ENCODE results near the gene NCCRP1. TPM values are rescaled to one million over a fixed set of nuclear protein-coding genes. Genes with fewer than 3 reads are reported as not detected.
A peak's percentile ranks its signal among the peaks of the same experiment; 100 is the strongest.

Gene NCCRP1, protein sequence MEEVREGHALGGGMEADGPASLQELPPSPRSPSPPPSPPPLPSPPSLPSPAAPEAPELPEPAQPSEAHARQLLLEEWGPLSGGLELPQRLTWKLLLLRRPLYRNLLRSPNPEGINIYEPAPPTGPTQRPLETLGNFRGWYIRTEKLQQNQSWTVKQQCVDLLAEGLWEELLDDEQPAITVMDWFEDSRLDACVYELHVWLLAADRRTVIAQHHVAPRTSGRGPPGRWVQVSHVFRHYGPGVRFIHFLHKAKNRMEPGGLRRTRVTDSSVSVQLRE
- under 1 TPM in 1 of 9 donors, not detected in 8; 0.16 TPM for total RNA-seq
- polyA plus RNA-seq = not detected
- long read RNA-seq, donor 1 = 0 reads
- long read RNA-seq, donor 2 = 0 reads
- long read RNA-seq, donor 3 = 0 reads

DNA sequence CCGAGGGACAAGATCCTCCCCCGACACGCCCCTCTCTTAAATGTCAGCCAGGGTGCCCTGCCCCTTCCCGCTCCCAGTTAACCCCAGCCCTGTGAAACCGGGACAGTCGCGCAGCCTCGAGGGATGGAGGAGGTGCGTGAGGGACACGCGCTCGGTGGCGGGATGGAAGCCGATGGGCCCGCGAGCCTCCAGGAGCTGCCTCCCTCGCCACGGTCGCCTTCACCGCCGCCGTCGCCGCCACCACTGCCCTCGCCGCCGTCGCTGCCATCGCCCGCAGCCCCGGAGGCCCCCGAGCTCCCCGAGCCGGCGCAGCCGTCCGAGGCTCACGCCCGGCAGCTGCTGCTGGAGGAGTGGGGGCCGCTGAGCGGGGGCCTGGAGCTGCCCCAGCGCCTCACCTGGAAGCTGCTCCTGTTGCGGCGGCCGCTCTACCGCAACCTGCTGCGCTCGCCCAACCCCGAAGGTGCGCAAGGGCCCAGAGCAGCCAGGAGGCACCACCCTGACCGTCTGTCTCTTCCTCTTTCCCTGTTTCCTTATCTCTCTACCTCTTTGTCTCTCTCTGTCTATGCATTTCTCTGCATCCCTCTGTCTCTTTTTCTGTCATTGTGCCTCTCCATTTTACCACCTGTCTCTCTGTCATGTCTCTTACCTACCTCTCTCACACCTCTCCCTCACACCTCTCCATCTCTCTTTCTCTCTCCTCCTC, at the start of gene NCCRP1:
TSS of gene NCCRP1 (plus strand) at position 105 of the 703 bp plus-strand sequence. CDS start at position 124, 19 bp downstream.
- H3K4me1 ChIP-seq = peaks cover 0 to 9% (median 0%) of the 10 kb centered on the region in 12 donors
- H3K9me3 ChIP-seq = no peaks in the 10 kb centered on the region
- H3K36me3 ChIP-seq = no peaks in the 10 kb centered on the region
- H3K27ac ChIP-seq = no peak within 1 kb of the TSS
- WGBS, 4 donors = 2 to 4% (median 3%) methylated on average over 30 to 51 of the region's 51 CpGs
- TF ChIP-seq CTCF (IDR thresholded peaks at IDR 0.05) (no peak), POLR2A (IDR thresholded peaks at IDR 0.05) (no peak)
- peak within 1 kb of the TSS in 1 of 12 donors; percentile 26 for H3K4me3 ChIP-seq
- intact Hi-C loops (cut with DNase I) = loop anchor here in 1 of 10 donors (10.0 kb wide), 1 partner anchor 128 kb away; the partner anchor contains the start of gene LRFN1
- no peak for DNase-seq
- peaks cover 15 to 94% (median 60%) of the 10 kb centered on the region in 9 donors for H3K27me3 ChIP-seq
- no peak for ATAC-seq

GRCh38 chr19:39147480-39147879, 49.3 kb upstream of the NCCRP1 start:
- DNase-seq (no peak), ATAC-seq (no peak)
- intact Hi-C loops (cut with DNase I) = no loop called here
- Histone ChIP-seq H3K4me1 (peaks cover 0 to 29% (median 15%) of the 10 kb centered on the region in 12 donors), H3K4me3 (no peak overlapping the region), H3K36me3 (no peaks in the 10 kb centered on the region), H3K27me3 (no peaks in the 10 kb centered on the region), H3K27ac (no peak overlapping the region), H3K9me3 (no peaks in the 10 kb centered on the region)
- TF ChIP-seq CTCF (IDR thresholded peaks at IDR 0.05) (no peak), POLR2A (IDR thresholded peaks at IDR 0.05) (no peak)
- WGBS, 4 donors = 92 to 97% (median 94%) methylated on average over 3 of the region's 3 CpGs

GRCh38 chr19:39148939-39149529, 47.7 kb upstream of the NCCRP1 start:
- Histone ChIP-seq H3K4me1 (peaks cover 0 to 25% (median 15%) of the 10 kb centered on the region in 12 donors), H3K27me3 (no peaks in the 10 kb centered on the region), H3K27ac (no peak overlapping the region), H3K4me3 (no peak overlapping the region), H3K9me3 (no peaks in the 10 kb centered on the region), H3K36me3 (no peaks in the 10 kb centered on the region)
- WGBS, 4 donors = 97 to 99% (median 97%) methylated on average over 10 of the region's 10 CpGs
- TF ChIP-seq CTCF (IDR thresholded peaks at IDR 0.05) (no peak), POLR2A (IDR thresholded peaks at IDR 0.05) (no peak)
- no peak for DNase-seq
- ATAC-seq = no peak
- intact Hi-C loops (cut with DNase I) = no loop called here

DNA sequence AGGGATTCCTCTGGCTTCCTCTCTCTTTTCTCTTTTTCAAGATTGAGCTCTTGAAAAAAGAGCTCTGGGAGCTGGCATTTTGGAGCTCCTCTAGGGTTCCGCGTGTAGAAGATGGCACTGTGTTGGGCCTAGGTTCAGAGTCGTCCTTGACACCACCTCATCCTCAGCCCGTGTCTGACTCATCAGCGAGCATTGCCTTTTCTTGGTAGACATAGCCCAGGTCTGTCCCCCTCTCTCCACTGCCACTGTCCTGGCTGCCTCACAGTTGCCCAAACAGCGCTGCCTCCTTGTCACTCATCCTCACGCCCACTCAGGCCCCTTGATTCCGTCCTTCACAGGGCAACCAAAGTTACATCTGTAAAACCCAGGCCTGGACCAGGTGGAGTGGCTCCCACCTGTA, 46.5 kb upstream of the NCCRP1 start:
- DNase-seq = no peak
- no peak for ATAC-seq
- WGBS, 4 donors = 92 to 94% (median 93%) methylated on average over 8 of the region's 8 CpGs

More for the DNA sequence above, 46.5 kb upstream of the NCCRP1 start:
- TF ChIP-seq POLR2A (IDR thresholded peaks at IDR 0.05) (no peak), CTCF (IDR thresholded peaks at IDR 0.05) (no peak)
- H3K4me1 ChIP-seq = peaks cover 0 to 13% (median 4%) of the 10 kb centered on the region in 12 donors
- H3K27me3 ChIP-seq = no peaks in the 10 kb centered on the region
- intact Hi-C loops (cut with DNase I) = no loop called here
- H3K36me3 ChIP-seq = no peaks in the 10 kb centered on the region
- H3K27ac ChIP-seq = no peak overlapping the region
- H3K4me3 ChIP-seq = no peak overlapping the region
- no peaks in the 10 kb centered on the region for H3K9me3 ChIP-seq
